ENCODE measurements around the gene TPST1. TPM values are rescaled to one million over a fixed set of nuclear protein-coding genes. Genes with fewer than 3 reads are reported as not detected.

The TPST1 gene
- total RNA-seq, 1 experiment from 2014 or later: 15.9 TPM

DNA sequence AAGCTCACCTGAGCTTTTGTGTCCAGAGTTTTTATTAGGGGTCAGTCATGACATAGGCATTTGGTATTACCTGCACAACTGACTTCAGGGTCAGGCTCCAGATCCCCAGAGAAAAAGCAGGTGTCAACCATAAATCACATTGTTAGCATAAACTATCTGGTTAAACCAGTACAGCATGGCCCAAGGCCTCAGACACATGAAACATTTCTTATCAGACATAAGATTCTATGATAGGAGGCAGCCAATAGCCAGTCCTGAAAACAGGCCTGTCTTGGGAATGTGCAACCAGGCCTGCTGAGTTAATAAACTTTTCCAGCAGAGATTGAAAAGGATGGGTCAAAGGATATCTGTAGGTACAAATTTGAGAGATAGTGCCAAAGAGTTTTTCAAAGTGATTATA lies 116.1 kb downstream of the TPST1 start:
- H3K4me3 Mint-ChIP-seq: no peak overlapping the region
- DNase-seq: no peak
- no peaks in the 10 kb centered on the region; the same call in none of the 2 replicates for H3K27me3 Mint-ChIP-seq (ENCODE audit: low read depth)
- no peak overlapping the region for H3K4ac ChIP-seq (ENCODE audit: low read depth, low read length)
- no peak overlapping the region for H2BK120ac ChIP-seq (ENCODE audit: low read depth, low read length, poor library complexity, severe bottlenecking)
- no peak overlapping the region for H3K18ac ChIP-seq (ENCODE audit: insufficient read length, low read depth, low read length)
- no peak overlapping the region for H3K56ac ChIP-seq (ENCODE audit: insufficient read length, low read depth, low read length)
- no peaks in the 10 kb centered on the region for H3K23me2 ChIP-seq (ENCODE audit: insufficient read length, low read depth, low read length, poor library complexity, severe bottlenecking)
- peaks cover 10 to 18% (median 15%) of the 10 kb centered on the region in 3 experiments for H3K36me3 Mint-ChIP-seq (ENCODE audit: insufficient read depth in 1 of 3, low read depth in 3 of 3)
- no peaks in the 10 kb centered on the region for H4K20me1 ChIP-seq (ENCODE audit: control insufficient read depth, insufficient read depth, insufficient read length)
- H2BK20ac ChIP-seq (ENCODE audit: low read depth, low read length, poor library complexity, severe bottlenecking): no peak overlapping the region
- H3K23ac ChIP-seq (ENCODE audit: insufficient read length, low read depth, low read length): no peak overlapping the region
- H3K9me3 ChIP-seq (ENCODE audit: control insufficient read depth, low read depth, low read length): peaks cover 5% of the 10 kb centered on the region
- no peak overlapping the region for H4K5ac ChIP-seq (ENCODE audit: insufficient read length, low read depth, low read length)
- no peak overlapping the region for H2AFZ ChIP-seq (ENCODE audit: low read length)
- H3K14ac ChIP-seq (ENCODE audit: insufficient read depth, low read length): no peak overlapping the region
- H4K91ac ChIP-seq (ENCODE audit: insufficient read length, low read depth, low read length): no peak overlapping the region
- no peak overlapping the region for H2BK12ac ChIP-seq (ENCODE audit: insufficient read length, low read depth, low read length)
- H3K4me1 Mint-ChIP-seq: peaks cover 7 to 8% of the 10 kb centered on the region in 2 experiments
- no peak overlapping the region for H3K4me2 ChIP-seq (ENCODE audit: insufficient read depth, insufficient read length, low read length)
- H3T11ph ChIP-seq (ENCODE audit: low read length): no peak overlapping the region
- no peaks in the 10 kb centered on the region; the same call in 1 of the 2 replicates for H3K4me1 ChIP-seq (ENCODE audit: insufficient read depth, low read length)
- H3K27ac ChIP-seq (ENCODE audit: insufficient read length, low read depth, low read length): no peak overlapping the region
- no peak overlapping the region for H2BK15ac ChIP-seq (ENCODE audit: low read depth, low read length)
- no peaks in the 10 kb centered on the region for H3K79me2 ChIP-seq (ENCODE audit: insufficient read depth, low read length)
- TF ChIP-seq, protein P1, sequence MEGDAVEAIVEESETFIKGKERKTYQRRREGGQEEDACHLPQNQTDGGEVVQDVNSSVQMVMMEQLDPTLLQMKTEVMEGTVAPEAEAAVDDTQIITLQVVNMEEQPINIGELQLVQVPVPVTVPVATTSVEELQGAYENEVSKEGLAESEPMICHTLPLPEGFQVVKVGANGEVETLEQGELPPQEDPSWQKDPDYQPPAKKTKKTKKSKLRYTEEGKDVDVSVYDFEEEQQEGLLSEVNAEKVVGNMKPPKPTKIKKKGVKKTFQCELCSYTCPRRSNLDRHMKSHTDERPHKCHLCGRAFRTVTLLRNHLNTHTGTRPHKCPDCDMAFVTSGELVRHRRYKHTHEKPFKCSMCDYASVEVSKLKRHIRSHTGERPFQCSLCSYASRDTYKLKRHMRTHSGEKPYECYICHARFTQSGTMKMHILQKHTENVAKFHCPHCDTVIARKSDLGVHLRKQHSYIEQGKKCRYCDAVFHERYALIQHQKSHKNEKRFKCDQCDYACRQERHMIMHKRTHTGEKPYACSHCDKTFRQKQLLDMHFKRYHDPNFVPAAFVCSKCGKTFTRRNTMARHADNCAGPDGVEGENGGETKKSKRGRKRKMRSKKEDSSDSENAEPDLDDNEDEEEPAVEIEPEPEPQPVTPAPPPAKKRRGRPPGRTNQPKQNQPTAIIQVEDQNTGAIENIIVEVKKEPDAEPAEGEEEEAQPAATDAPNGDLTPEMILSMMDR (conservative IDR thresholded peaks at IDR 0.05): no peak
- H3K79me1 ChIP-seq (ENCODE audit: insufficient read depth, low read depth, low read length, poor library complexity, severe bottlenecking): no peaks in the 10 kb centered on the region
- H3K27me3 ChIP-seq (ENCODE audit: insufficient read depth, low read length): no peaks in the 10 kb centered on the region
- H3K9ac ChIP-seq (ENCODE audit: extremely low read depth, insufficient read length, low read length): no peak overlapping the region
- no peak overlapping the region for H2AK5ac ChIP-seq (ENCODE audit: insufficient read length, low read length)
- no peak overlapping the region for H4K8ac ChIP-seq (replicated peaks; ENCODE audit: insufficient read length, low read depth, low read length)
- H3K27ac Mint-ChIP-seq: no peak overlapping the region
- peaks cover 20 to 26% of the 10 kb centered on the region in 2 experiments for H3K9me3 Mint-ChIP-seq
- no peak overlapping the region for H2BK5ac ChIP-seq (ENCODE audit: insufficient read length, low read length)
